Natural killer cell (primary cell): ENCODE results near the gene RTN1. TPM values are rescaled to one million over a fixed set of nuclear protein-coding genes. Genes with fewer than 3 reads are reported as not detected.

ENCODE experiments used
- ATAC-seq, 3 donors: fragments of 150-1000 bp in 2 of 3; fragments of 200-7000 bp in 1 of 3; cut with Tn5 transposase; 1 replicate in 1 of 3; 2 replicates in 2 of 3; pipeline ENCODE4 v1.10.0; 2021; ENCODE audit warnings: mild to moderate bottlenecking in 2 of 3, moderate library complexity in 2 of 3
- DNase-seq, 2 donors: peaks; one replicate each; pipeline versions ENCODE4 v3.0.0 to v3.0.0-alpha.2; 2013 to 2021; ENCODE audit warnings: mixed read lengths in 1 of 2
- H3K27ac ChIP-seq: one replicate; pipeline ENCODE4 v1.5.1; 2013; ENCODE audit warnings: mild to moderate bottlenecking, low read length
- H3K27me3 ChIP-seq: one replicate; pipeline ENCODE4 v1.6.1; 2013; ENCODE audit warnings: low read length; ENCODE audit not compliant: control insufficient read depth, insufficient read depth
- H3K36me3 ChIP-seq: one replicate; pipeline ENCODE4 v1.6.1; 2013; ENCODE audit warnings: low read length; ENCODE audit not compliant: control insufficient read depth, insufficient read depth
- H3K4me1 ChIP-seq: one replicate; pipeline ENCODE4 v1.6.1; 2013; ENCODE audit warnings: low read length; ENCODE audit not compliant: control insufficient read depth, insufficient read depth
- H3K4me3 ChIP-seq: one replicate; pipeline ENCODE4 v1.5.1; 2013; ENCODE audit warnings: low read length
- H3K9me3 ChIP-seq: one replicate; pipeline ENCODE4 v1.6.1; 2013; ENCODE audit warnings: low read length; ENCODE audit not compliant: control insufficient read depth, insufficient read depth
- H3K27ac Mint-ChIP-seq, 2 donors: one replicate each; pipeline ENCODE4 v1.8.0; 2022; ENCODE audit warnings: mild to moderate bottlenecking in 2 of 2, mixed read lengths in 2 of 2, moderate library complexity in 1 of 2
- H3K27me3 Mint-ChIP-seq, 2 donors: one replicate each; pipeline ENCODE4 v1.8.0; 2022; ENCODE audit warnings: low read depth in 2 of 2, mixed read lengths in 2 of 2
- H3K36me3 Mint-ChIP-seq: one replicate; pipeline ENCODE4 v1.8.0; 2022; ENCODE audit warnings: mixed read lengths
- H3K4me1 Mint-ChIP-seq, 2 donors: one replicate each; pipeline ENCODE4 v1.8.0; 2022; ENCODE audit warnings: mixed read lengths in 2 of 2
- H3K4me3 Mint-ChIP-seq: one replicate; pipeline ENCODE4 v1.8.0; 2022; ENCODE audit warnings: mild to moderate bottlenecking, moderate library complexity, mixed read lengths
- H3K9me3 Mint-ChIP-seq, 2 donors: one replicate each; pipeline ENCODE4 v1.8.0; 2022; ENCODE audit warnings: mixed read lengths in 2 of 2
- WGBS: methylation state at CpG from one replicate; pipeline ENCODE4 v1.1.7; 2013; ENCODE audit warnings: missing lambda C conversion rate; ENCODE audit not compliant: insufficient coverage; 5-methylcytosine and 5-hydroxymethylcytosine counted together
- intact Hi-C: fragments of 100-400 bp; cut with micrococcal nuclease; formaldehyde crosslinking; loops from one replicate; pipeline ENCODE4 v1.14.2; 2022
- total RNA-seq, 4 donors: library from RNA; stranded (reverse); fragments of 120-200 nt in 1 of 4; gene quantifications; one replicate each; pipeline versions ENCODE4 v1.2.3 to v1.2.4, GENCODE V29; 2013 to 2022
- TF ChIP-seq, protein P1 (sequence below): fragments of 200-600 bp; IDR thresholded peaks from one replicate; pipeline ENCODE4 v1.8.0; 2022; ENCODE audit warnings: antibody characterized with exemption

Gene RTN1
- total RNA-seq, 3 donors from 2014 or later (not counting 1 experiment from before 2014, with no cell fraction given): 1.9 to 3.6 (median 2.3) TPM

DNA sequence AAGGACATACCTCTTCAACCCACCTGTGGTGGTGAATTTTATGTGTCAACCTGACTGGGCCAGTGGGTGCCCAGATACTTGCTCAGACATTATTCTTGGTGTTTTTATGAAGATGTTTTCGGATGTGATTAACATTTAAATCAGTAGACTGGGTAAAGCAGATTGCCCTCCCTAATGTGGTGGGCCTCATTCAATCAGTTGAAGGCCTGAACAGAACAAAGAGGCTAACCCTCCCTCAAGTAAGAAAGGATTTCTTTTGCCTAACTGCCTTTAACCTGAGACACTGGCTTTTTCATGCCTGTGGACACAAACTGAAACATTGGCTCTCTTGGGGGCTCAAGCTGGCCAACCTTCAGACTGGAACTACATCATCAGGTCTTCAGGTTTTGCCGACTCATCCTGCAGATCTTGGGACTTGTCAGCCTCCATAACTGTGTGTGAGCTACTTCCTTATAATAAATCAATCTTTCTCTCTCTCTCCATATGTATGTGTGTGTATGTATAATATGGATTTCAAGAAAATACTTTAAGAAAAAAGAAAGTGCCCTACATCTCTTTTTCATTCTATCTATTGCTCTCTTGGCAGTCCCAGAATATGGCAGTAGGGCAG lies 39.4 kb downstream of the RTN1 start:
- Mint-ChIP-seq H3K27me3 (peaks cover 2 to 13% of the 10 kb centered on the region in 2 donors), H3K4me3 (no peak overlapping the region), H3K4me1 (no peaks in the 10 kb centered on the region), H3K27ac (no peak overlapping the region), H3K9me3 (no peaks in the 10 kb centered on the region), H3K36me3 (no peaks in the 10 kb centered on the region)
- H3K4me1 ChIP-seq: no peaks in the 10 kb centered on the region
- WGBS: 55% methylated on average over 2 of the region's 2 CpGs
- no peak overlapping the region for H3K4me3 ChIP-seq
- H3K27ac ChIP-seq: no peak overlapping the region
- no peak for DNase-seq
- no peak for ATAC-seq
- no peaks in the 10 kb centered on the region for H3K9me3 ChIP-seq
- H3K36me3 ChIP-seq: no peaks in the 10 kb centered on the region
- intact Hi-C loops: no loop called here
- no peaks in the 10 kb centered on the region for H3K27me3 ChIP-seq
- TF ChIP-seq, protein P1, sequence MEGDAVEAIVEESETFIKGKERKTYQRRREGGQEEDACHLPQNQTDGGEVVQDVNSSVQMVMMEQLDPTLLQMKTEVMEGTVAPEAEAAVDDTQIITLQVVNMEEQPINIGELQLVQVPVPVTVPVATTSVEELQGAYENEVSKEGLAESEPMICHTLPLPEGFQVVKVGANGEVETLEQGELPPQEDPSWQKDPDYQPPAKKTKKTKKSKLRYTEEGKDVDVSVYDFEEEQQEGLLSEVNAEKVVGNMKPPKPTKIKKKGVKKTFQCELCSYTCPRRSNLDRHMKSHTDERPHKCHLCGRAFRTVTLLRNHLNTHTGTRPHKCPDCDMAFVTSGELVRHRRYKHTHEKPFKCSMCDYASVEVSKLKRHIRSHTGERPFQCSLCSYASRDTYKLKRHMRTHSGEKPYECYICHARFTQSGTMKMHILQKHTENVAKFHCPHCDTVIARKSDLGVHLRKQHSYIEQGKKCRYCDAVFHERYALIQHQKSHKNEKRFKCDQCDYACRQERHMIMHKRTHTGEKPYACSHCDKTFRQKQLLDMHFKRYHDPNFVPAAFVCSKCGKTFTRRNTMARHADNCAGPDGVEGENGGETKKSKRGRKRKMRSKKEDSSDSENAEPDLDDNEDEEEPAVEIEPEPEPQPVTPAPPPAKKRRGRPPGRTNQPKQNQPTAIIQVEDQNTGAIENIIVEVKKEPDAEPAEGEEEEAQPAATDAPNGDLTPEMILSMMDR: no peak

DNA sequence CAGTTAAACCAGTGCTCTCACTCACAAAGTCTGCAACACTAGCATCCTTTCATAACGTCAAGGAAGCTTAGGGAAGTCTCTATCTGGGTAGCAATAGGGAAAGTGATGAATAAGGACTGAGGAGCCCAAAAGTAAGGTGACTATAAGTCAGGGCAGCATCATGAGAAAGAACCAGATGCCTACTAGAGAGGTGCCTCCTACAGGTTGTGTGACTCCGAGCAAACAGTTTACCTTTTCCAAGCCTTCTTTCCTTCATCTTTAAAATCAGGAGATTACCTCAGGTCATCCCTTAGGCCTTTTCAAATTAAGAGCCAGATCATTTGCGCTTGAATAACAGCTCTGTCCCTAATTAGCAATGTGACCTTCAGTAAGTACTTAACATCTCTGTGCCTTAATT lies 40.2 kb downstream of the RTN1 start:
- Mint-ChIP-seq H3K27me3 (peaks cover 2 to 9% of the 10 kb centered on the region in 2 donors), H3K4me3 (no peak overlapping the region), H3K9me3 (no peaks in the 10 kb centered on the region), H3K36me3 (no peaks in the 10 kb centered on the region), H3K4me1 (no peaks in the 10 kb centered on the region), H3K27ac (no peak overlapping the region)
- WGBS: 95% methylated on average over 3 of the region's 3 CpGs
- TF ChIP-seq, protein P1: no peak
- Histone ChIP-seq H3K27me3 (no peaks in the 10 kb centered on the region), H3K27ac (no peak overlapping the region), H3K4me1 (no peaks in the 10 kb centered on the region), H3K9me3 (no peaks in the 10 kb centered on the region), H3K36me3 (no peaks in the 10 kb centered on the region), H3K4me3 (no peak overlapping the region)
- ATAC-seq: no peak
- intact Hi-C loops: no loop called here
- DNase-seq: no peak

DNA sequence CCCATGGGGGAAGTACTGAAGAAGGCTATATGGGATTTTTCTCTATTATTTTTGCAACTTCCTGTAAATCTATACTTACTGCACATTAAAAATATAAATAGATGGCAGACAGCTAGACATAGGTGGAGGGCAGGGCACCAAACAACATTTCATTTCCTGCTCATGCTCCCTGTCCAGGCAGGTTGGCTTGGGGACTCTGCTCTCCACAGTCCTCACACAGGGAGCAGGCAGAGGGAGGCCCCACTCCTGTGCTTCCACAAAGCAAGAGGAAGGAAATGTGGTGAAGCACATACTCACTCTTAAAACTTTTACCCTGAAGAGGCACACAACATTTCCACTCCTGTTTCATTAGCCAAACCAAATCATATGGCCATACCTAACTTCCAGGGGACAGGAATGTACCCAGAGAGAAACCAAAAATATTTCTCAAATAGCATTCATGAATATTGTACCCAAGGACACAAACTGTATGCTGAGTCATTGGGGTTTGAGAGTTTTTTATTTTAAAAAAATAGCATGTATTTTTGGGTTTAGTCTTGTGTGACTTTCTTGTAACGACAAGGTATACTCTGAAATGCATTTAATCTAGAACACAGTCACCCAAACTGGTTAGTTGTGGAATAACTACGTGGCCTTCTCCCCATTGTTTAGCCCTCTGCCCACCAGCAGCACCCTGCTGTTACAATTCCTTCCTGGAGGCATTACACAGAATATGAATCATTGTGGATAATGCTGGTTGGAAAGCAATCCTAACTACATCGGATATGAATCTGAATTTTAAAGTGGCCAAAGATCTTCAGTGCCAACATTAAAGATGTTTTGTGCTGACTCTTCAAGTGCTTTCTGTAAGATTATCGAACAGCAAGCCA lies 40.9 kb downstream of the RTN1 start:
- H3K9me3 Mint-ChIP-seq: no peaks in the 10 kb centered on the region
- DNase-seq: no peak
- H3K36me3 Mint-ChIP-seq: no peaks in the 10 kb centered on the region
- no peak overlapping the region for H3K27ac Mint-ChIP-seq
- H3K4me1 Mint-ChIP-seq: no peaks in the 10 kb centered on the region
- H3K4me3 Mint-ChIP-seq: no peak overlapping the region
- no peak overlapping the region for H3K27ac ChIP-seq
- WGBS: 53% methylated on average over 4 of the region's 4 CpGs
- no peaks in the 10 kb centered on the region for H3K36me3 ChIP-seq
- no peaks in the 10 kb centered on the region for H3K4me1 ChIP-seq
- ATAC-seq: no peak
- H3K4me3 ChIP-seq: no peak overlapping the region
- H3K27me3 Mint-ChIP-seq: peaks cover 2 to 9% of the 10 kb centered on the region in 2 donors
- no peaks in the 10 kb centered on the region for H3K27me3 ChIP-seq
- TF ChIP-seq, protein P1: no peak
- H3K9me3 ChIP-seq: no peaks in the 10 kb centered on the region
- intact Hi-C loops: no loop called here
